Activated T-helper 2 cell treated with anti-CD3 and anti-CD28 coated beads, Interferon-gamma antibody, Interleukin-2, Interleukin-4, amounts not matched to agents 10 μg/mL and 5 μg/mL and 100 μg/mL, durations not matched to agents 14 hours and 24 hours and 36 hours (primary cell): Measurements from ENCODE around the gene ZNF746. TPM values are rescaled to one million over a fixed set of nuclear protein-coding genes. Genes with fewer than 3 reads are reported as not detected.
A peak's percentile ranks its signal among the peaks of the same experiment; 100 is the strongest.

Experiments
- DNase-seq: peaks from one replicate; pipeline ENCODE4 v3.0.0; 2021; ENCODE audit warnings: low spot score
- H3K27ac Mint-ChIP-seq: one replicate; pipeline ENCODE4 v1.8.0; 2021; ENCODE audit warnings: mixed read lengths
- H3K27me3 Mint-ChIP-seq: one replicate; pipeline ENCODE4 v1.8.0; 2021; ENCODE audit warnings: low read depth, mixed read lengths
- H3K36me3 Mint-ChIP-seq: one replicate; pipeline ENCODE4 v1.8.0; 2021; ENCODE audit warnings: low read depth, mixed read lengths
- H3K4me1 Mint-ChIP-seq: one replicate; pipeline ENCODE4 v1.8.0; 2021; ENCODE audit warnings: low read depth, mixed read lengths
- H3K4me3 Mint-ChIP-seq: one replicate; pipeline ENCODE4 v1.8.0; 2021; ENCODE audit warnings: low read depth, mild to moderate bottlenecking, moderate library complexity, mixed read lengths
- H3K9me3 Mint-ChIP-seq: one replicate; pipeline ENCODE4 v1.8.0; 2021; ENCODE audit warnings: mixed read lengths
- intact Hi-C: fragments of 100-400 bp; cut with micrococcal nuclease; formaldehyde crosslinking; loops from one replicate; pipeline ENCODE4 v1.15.1; 2023
- total RNA-seq: library from RNA; stranded (reverse); gene quantifications from 2 replicates; pipeline ENCODE4 v1.2.3, GENCODE V29; 2022

Gene ZNF746
- total RNA-seq, 1 donor from 2014 or later = 26.4 TPM

- no peak overlapping the region for H3K4me3 Mint-ChIP-seq
- H3K36me3 Mint-ChIP-seq = peaks cover 67% of the 10 kb centered on the region
- peak overlapping the region; percentile 5 for H3K27ac Mint-ChIP-seq
- H3K4me1 Mint-ChIP-seq = no peaks in the 10 kb centered on the region
- no peaks in the 10 kb centered on the region for H3K27me3 Mint-ChIP-seq
- DNase-seq = no peak
- H3K9me3 Mint-ChIP-seq = peaks cover 12% of the 10 kb centered on the region
- intact Hi-C loops = no loop called here
Observed at GRCh38 chr7:149478754-149479153, 18.9 kb downstream of the ZNF746 start.

- Mint-ChIP-seq H3K36me3 (peaks cover 75% of the 10 kb centered on the region), H3K4me1 (no peaks in the 10 kb centered on the region), H3K4me3 (no peak overlapping the region), H3K9me3 (peaks cover 12% of the 10 kb centered on the region), H3K27ac (no peak overlapping the region), H3K27me3 (no peaks in the 10 kb centered on the region)
- no peak for DNase-seq
- intact Hi-C loops = no loop called here
Observed at GRCh38 chr7:149477494-149478443, 19.8 kb downstream of the ZNF746 start.

GRCh38 chr7:149476791-149477190, 20.8 kb downstream of the ZNF746 start:
- H3K4me1 Mint-ChIP-seq = no peaks in the 10 kb centered on the region
- H3K27me3 Mint-ChIP-seq = no peaks in the 10 kb centered on the region
- intact Hi-C loops = no loop called here
- peaks cover 12% of the 10 kb centered on the region for H3K9me3 Mint-ChIP-seq
- no peak for DNase-seq
- H3K36me3 Mint-ChIP-seq = peaks cover 84% of the 10 kb centered on the region
- H3K27ac Mint-ChIP-seq = no peak overlapping the region
- H3K4me3 Mint-ChIP-seq = no peak overlapping the region

GRCh38 chr7:149475121-149476045, 22.2 kb downstream of the ZNF746 start:
- Mint-ChIP-seq H3K9me3 (peaks cover 12% of the 10 kb centered on the region), H3K4me1 (no peaks in the 10 kb centered on the region), H3K27ac (no peak overlapping the region), H3K27me3 (no peaks in the 10 kb centered on the region), H3K4me3 (no peak overlapping the region), H3K36me3 (peaks cover 84% of the 10 kb centered on the region)
- DNase-seq = no peak
- intact Hi-C loops = no loop called here

- peaks cover 12% of the 10 kb centered on the region for H3K9me3 Mint-ChIP-seq
- no peak for DNase-seq
- H3K4me1 Mint-ChIP-seq = no peaks in the 10 kb centered on the region
- H3K36me3 Mint-ChIP-seq = peaks cover 83% of the 10 kb centered on the region
- no peak overlapping the region for H3K4me3 Mint-ChIP-seq
- H3K27ac Mint-ChIP-seq = no peak overlapping the region
- intact Hi-C loops = no loop called here
- no peaks in the 10 kb centered on the region for H3K27me3 Mint-ChIP-seq
Observed at GRCh38 chr7:149474309-149475120, 23.1 kb downstream of the ZNF746 start.

GRCh38 chr7:149473251-149473650, 24.4 kb downstream of the ZNF746 start:
- Mint-ChIP-seq H3K9me3 (peaks cover 1% of the 10 kb centered on the region), H3K36me3 (peaks cover 70% of the 10 kb centered on the region)

GRCh38 chr7:149471289-149471953, 26.2 kb downstream of the ZNF746 start:
- H3K27me3 Mint-ChIP-seq = no peaks in the 10 kb centered on the region
- no peak overlapping the region for H3K4me3 Mint-ChIP-seq
- no peak overlapping the region for H3K27ac Mint-ChIP-seq
- peaks cover 54% of the 10 kb centered on the region for H3K36me3 Mint-ChIP-seq
- intact Hi-C loops = no loop called here
- no peaks in the 10 kb centered on the region for H3K4me1 Mint-ChIP-seq
- H3K9me3 Mint-ChIP-seq = peaks cover 3% of the 10 kb centered on the region
- DNase-seq = no peak

More at GRCh38 chr7:149473251-149473650, 24.4 kb downstream of the ZNF746 start:
- intact Hi-C loops = no loop called here
- H3K4me1 Mint-ChIP-seq = no peaks in the 10 kb centered on the region
- H3K27me3 Mint-ChIP-seq = no peaks in the 10 kb centered on the region
- DNase-seq = no peak
- H3K27ac Mint-ChIP-seq = no peak overlapping the region
- H3K4me3 Mint-ChIP-seq = no peak overlapping the region

- intact Hi-C loops = no loop called here
Observed at GRCh38 chr7:149469806-149470205, 27.8 kb downstream of the ZNF746 start.

GRCh38 chr7:149468208-149468607, 29.4 kb downstream of the ZNF746 start:
- no peaks in the 10 kb centered on the region for H3K4me1 Mint-ChIP-seq
- H3K27ac Mint-ChIP-seq = no peak overlapping the region
- DNase-seq = no peak
- H3K9me3 Mint-ChIP-seq = peaks cover 9% of the 10 kb centered on the region
- H3K36me3 Mint-ChIP-seq = peaks cover 31% of the 10 kb centered on the region
- intact Hi-C loops = no loop called here
- peaks cover 15% of the 10 kb centered on the region for H3K27me3 Mint-ChIP-seq
- no peak overlapping the region for H3K4me3 Mint-ChIP-seq

More at GRCh38 chr7:149469806-149470205, 27.8 kb downstream of the ZNF746 start:
- Mint-ChIP-seq H3K4me3 (no peak overlapping the region), H3K4me1 (no peaks in the 10 kb centered on the region), H3K36me3 (peaks cover 44% of the 10 kb centered on the region), H3K9me3 (peaks cover 9% of the 10 kb centered on the region), H3K27me3 (peaks cover 6% of the 10 kb centered on the region), H3K27ac (no peak overlapping the region)
- DNase-seq = no peak

GRCh38 chr7:149467321-149467859, 30.2 kb downstream of the ZNF746 start:
- no peaks in the 10 kb centered on the region for H3K4me1 Mint-ChIP-seq
- no peak for DNase-seq
- no peak overlapping the region for H3K4me3 Mint-ChIP-seq
- peaks cover 9% of the 10 kb centered on the region for H3K9me3 Mint-ChIP-seq
- no peak overlapping the region for H3K27ac Mint-ChIP-seq
- intact Hi-C loops = no loop called here
- H3K36me3 Mint-ChIP-seq = peaks cover 23% of the 10 kb centered on the region
- peaks cover 15% of the 10 kb centered on the region for H3K27me3 Mint-ChIP-seq

GRCh38 chr7:149466364-149466763, 31.2 kb downstream of the ZNF746 start:
- Mint-ChIP-seq H3K4me1 (peaks cover under 1% of the 10 kb centered on the region), H3K27ac (no peak overlapping the region), H3K36me3 (peaks cover 13% of the 10 kb centered on the region), H3K9me3 (peaks cover 9% of the 10 kb centered on the region), H3K27me3 (peaks cover 15% of the 10 kb centered on the region), H3K4me3 (no peak overlapping the region)
- intact Hi-C loops = no loop called here
- no peak for DNase-seq
